Hippocampal formation (tissue), 2 donors: ENCODE results near the gene WDR11.
A peak's percentile ranks its signal among the peaks of the same experiment; 100 is the strongest.

ENCODE experiments used
- DNase-seq, 2 donors: peaks; one replicate each; lab custom pipeline; 2025; lab: John Stamatoyannopoulos, UW

The WDR11 gene

DNA sequence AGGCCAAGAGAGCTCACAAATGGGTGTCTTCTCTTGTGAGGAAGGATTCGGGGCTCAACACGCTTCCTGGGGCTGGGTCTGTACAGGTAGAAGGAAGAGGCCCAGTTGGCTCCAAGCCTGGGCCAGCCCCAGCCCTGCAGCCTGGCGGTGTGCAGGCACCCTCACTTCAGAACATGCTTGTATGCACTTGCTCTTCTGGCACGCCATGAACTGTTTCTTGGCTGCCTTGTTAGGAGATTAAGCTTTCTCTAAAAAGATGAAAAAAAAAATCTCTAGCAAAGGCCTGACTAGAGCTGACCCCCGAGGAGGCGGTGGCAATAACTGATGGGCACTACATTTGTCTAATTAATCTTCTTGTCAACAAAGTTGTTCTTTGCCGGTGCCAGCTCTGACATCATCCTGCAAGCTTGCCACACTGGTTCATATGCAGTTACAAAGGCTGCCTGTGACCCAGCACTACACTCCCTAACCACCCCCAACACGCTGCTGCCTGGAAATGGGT, 94.7 kb downstream of the WDR11 start:
- DNase-seq = peak; percentile 85 to 96

DNA sequence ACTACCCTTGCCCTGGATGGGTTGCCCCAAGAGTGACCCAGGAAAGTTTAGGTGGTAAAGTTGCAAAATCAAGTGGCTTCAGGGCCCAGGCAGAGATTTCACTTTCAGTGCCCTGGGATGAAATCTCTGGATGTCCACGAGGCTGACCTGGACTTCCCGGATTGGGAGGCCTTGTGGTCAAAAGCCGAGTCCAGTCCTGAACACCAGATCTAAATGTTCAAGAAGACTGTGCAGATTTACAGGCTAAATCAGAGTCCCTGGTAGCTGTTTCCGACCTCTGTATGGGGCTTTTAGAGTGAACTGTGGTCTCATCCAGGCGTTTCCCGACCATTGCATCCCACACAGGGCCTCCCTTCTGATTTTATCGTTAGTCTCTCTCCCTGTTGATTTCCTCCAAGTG, 95.3 kb downstream of the WDR11 start:
- peak in 1 of 2 donors; percentile 6 for DNase-seq

DNA sequence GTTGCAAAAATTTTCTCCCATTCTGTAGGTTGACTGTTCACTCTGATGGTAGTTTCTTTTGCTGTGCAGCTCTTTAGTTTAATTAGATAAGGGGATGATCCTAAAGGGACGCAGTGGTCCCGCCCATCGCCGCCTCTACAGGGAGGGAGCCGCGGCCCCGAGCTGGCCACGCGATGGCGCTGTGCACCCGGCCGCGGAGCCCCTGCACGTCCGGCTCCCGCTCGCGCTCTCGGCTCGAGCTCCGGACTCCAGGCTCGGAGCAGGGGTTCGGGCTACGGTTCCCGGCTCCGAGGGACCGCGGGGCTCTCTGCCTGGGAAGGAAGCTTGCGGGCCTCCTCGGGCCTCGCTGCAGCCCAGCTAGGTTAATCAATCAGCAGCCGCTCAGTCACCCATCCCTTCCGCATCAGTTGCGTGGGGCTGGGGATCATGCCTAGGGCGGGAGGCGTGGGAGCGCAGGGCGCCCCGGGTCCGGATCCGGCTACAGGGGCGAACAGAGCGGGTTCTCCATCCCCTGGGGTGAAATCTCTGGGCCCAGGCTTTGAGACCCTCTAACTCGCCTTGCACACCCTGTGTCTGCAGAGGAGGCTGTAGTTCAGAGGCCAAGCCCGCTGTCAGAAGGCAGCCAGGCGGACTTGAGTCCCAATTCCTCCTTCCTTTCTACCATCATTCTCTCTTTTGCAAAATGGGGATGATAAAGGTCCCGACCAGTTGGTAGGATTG, 97.9 kb downstream of the WDR11 start:
- DNase-seq = peak; percentile 65 to 76

DNA sequence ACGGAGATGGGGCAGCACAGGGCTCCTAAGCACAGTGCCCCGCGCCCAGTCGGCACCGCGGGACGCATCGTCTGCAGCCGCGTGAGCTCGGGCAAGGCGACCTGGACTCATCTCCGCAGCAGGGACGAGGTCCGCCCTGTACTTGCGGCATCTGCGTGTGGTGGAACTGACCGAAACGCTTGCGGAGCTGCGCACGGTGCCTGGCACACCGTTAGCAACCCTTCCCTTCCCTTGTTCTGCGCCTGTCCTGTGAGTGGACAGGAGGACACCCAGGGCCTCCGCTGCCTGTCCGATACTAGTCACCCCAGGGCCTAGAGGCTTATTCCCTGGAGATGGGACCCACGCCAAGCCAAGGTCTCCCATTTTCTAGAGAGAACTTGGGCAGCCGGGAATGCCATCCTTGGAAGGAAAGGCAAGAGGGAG, 98.5 kb downstream of the WDR11 start:
- DNase-seq = no peak

DNA sequence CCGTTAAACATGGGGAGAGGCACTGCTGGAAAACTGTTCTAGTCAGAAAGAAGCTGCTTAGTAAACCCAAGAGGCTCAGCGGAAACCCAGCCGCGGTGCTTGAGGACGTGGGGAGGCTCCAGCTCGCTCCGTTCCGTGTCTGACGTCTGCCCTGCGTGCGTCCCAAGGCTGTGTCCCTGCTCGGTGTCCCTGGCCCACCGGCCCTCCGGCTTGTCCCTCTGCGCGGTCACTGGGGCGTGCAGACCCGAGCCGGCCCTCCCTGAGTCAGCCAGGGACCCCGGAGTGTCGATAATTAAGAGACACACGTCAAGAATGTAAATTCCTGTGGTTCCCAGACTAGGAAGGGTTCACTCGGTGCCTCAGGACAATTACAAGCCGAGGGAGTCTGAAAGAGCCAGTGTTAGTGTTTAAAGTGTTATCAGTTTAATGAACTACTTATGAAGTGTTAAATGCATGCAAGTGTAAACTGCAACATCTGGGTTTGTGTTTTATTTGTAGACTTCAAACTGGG, 98.9 kb downstream of the WDR11 start:
- DNase-seq = no peak

DNA sequence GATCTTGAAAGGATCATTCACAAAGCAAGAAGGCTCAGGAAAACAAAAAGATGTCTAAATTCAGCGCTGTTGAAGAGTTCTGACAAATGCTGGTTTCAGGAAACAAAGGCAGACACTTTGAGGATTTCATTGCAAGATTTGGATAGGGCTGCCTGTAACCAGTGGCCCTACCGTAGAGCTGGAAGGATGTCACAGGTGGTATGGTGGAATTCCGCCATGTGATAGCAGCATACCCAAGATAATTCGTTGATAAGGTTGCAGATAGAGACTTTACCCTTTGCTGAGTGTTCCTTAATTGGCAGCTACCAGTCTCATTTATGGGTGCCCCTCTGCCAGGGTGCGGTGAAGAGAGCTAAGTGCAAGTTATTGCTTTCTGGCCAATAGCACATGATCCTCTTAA, 100.1 kb downstream of the WDR11 start:
- no peak for DNase-seq

DNA sequence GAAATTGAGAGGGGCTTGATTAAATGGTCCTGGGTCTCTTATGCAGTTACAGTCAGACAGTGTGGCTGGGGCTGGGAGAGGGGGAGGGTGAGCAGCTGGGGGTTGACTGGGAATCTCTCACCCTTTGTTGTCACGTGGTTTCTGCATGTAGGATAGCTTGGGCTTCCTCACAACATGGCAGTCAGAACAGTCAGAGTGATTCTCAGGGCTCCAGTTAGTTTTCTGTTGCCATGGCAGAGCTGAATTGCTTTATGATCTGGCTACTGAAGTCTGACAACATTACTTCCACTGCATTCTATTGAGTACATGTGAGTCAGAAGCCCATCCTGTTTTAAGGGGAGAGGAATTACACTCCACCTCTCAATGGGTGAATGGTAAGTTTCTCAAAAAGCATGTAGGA, 102.7 kb downstream of the WDR11 start:
- DNase-seq = no peak
